ENCODE data around the gene IL20RB. TPM values are rescaled to one million over a fixed set of nuclear protein-coding genes. Genes with fewer than 3 reads are reported as not detected.

The IL20RB gene
- total RNA-seq, 4 donors from 2014 or later: 0.75 to 1.4 (median 1.1) TPM

Other genes with a start within 250 kb of the IL20RB start
- gene STAG1, start 205.6 kb upstream of the IL20RB start, total RNA-seq: 10 to 100 TPM; 32.6 to 44.0 (median 40.5) TPM
- gene SLC35G2, start 138.9 kb upstream of the IL20RB start, total RNA-seq: 1 to 10 TPM; 2.9 to 6.4 (median 5.3) TPM
- gene NCK1, start 95.8 kb upstream of the IL20RB start, total RNA-seq: 10 to 100 TPM; 28.9 to 54.0 (median 37.0) TPM